Stomach (tissue), 9 donors: ENCODE measurements around the gene KRTAP5-4. TPM values are rescaled to one million over a fixed set of nuclear protein-coding genes. Genes with fewer than 3 reads are reported as not detected.
A peak's percentile ranks its signal among the peaks of the same experiment; 100 is the strongest.

Experiments used
- DNase-seq, 2 donors: peaks; one replicate each; pipeline versions ENCODE4 v3.0.0 to v3.0.0-alpha.2; 2013 to 2019
- H3K27ac ChIP-seq, 5 donors: fragments of 200-600 bp in 4 of 5; sonication (generic) in 4 of 5; one replicate each; pipeline ENCODE4 v1.5.1; 2013 to 2019; ENCODE audit warnings: mild to moderate bottlenecking in 1 of 5, moderate library complexity in 1 of 5
- H3K27me3 ChIP-seq, 3 donors: fragments of 200-600 bp; sonication (generic); one replicate each; pipeline ENCODE4 v1.5.1; 2017 to 2019; ENCODE audit warnings: mixed run types in 1 of 3
- H3K36me3 ChIP-seq, 4 donors: fragments of 200-600 bp; sonication (generic); 1 replicate in 3 of 4; 2 replicates in 1 of 4; pipeline ENCODE4 v1.5.1; 2016 to 2019
- H3K4me1 ChIP-seq, 4 donors: fragments of 200-600 bp; sonication (generic); one replicate each; pipeline ENCODE4 v1.5.1; 2016 to 2019
- H3K4me3 ChIP-seq, 4 donors: fragments of 200-600 bp; sonication (generic) in 3 of 4; one replicate each; pipeline ENCODE4 v1.5.1; 2016 to 2019; ENCODE audit warnings: mild to moderate bottlenecking in 1 of 4
- H3K9me3 ChIP-seq, 4 donors: fragments of 200-600 bp; sonication (generic); one replicate each; pipeline ENCODE4 v1.5.1; 2016 to 2019
- CTCF ChIP-seq, 7 experiments: fragments of 450-650 bp in 4 of 7; fragments of 200-600 bp in 3 of 7; sonication (generic) in 3 of 7; IDR thresholded peaks; one replicate each; pipeline ENCODE4 v1.5.1; 2016 to 2019; ENCODE audit warnings: antibody characterized with exemption in 7 of 7, control low read depth in 2 of 7, mild to moderate bottlenecking in 1 of 7
- EP300 ChIP-seq: sonication (generic); formaldehyde crosslinking; IDR thresholded peaks from one replicate; pipeline ENCODE4 v1.6.1; 2017; ENCODE audit warnings: antibody characterized with exemption
- POLR2A ChIP-seq, 4 donors: fragments of 450-650 bp; IDR thresholded peaks; one replicate each; pipeline ENCODE4 v1.6.1; 2016; ENCODE audit warnings: antibody characterized with exemption in 4 of 4, control low read depth in 2 of 4, mild to moderate bottlenecking in 1 of 4, moderate library complexity in 1 of 4
- POLR2AphosphoS5 ChIP-seq, 3 donors: sonication (generic); formaldehyde crosslinking; IDR thresholded peaks; one replicate each; pipeline ENCODE4 v1.6.1; 2016; ENCODE audit warnings: antibody characterized with exemption in 3 of 3
- WGBS, 5 donors: extraction: QIAGEN DNeasy Blood & Tissue Kit in 3 of 5; methylation state at CpG; one replicate each; pipeline versions ENCODE4 v1.1.5 to v1.1.7; 2013 to 2018; 5-methylcytosine and 5-hydroxymethylcytosine counted together
- intact Hi-C: fragments of 100-400 bp; cut with DNase I; formaldehyde crosslinking; loops from one replicate; pipeline ENCODE4 v1.15.1; 2023; ENCODE audit warnings: low total_unique reads
- polyA plus RNA-seq, 3 donors: library from polyadenylated mRNA; stranded (reverse); fragments of 200-250 nt; gene quantifications; one replicate each; pipeline ENCODE4 v1.2.3, GENCODE V29; 2013
- total RNA-seq, 5 donors: library from RNA; depleted of rRNA; stranded (reverse); fragments of >200 nt; gene quantifications; one replicate each; pipeline versions ENCODE4 v1.1.0 to v1.2.3, GENCODE V29; 2014 to 2016
- donor health status: healthy with polysubstance abuse.
- donor health status: Bipolar disorder and iron deficiency.
- donor health status: healthy.

KRTAP5-4 gene
- total and polyA plus RNA-seq, 8 donors, result not detected

- Histone ChIP-seq H3K4me1 (peaks cover 40 to 59% (median 51%) of the 10 kb centered on the region in 4 donors), H3K27ac (peak overlapping the region; percentile 88 to 95 (median 93)), H3K27me3 (peaks cover 0 to 63% (median 11%) of the 10 kb centered on the region in 3 donors), H3K36me3 (no peaks in the 10 kb centered on the region), H3K9me3 (peaks cover 0 to 4% (median 3%) of the 10 kb centered on the region in 4 donors), H3K4me3 (peak overlapping the region; percentile 58 to 67 (median 60))
- peak; percentile 61 to 77 for DNase-seq
- no peak for TF ChIP-seq CTCF (IDR thresholded peaks at IDR 0.05)
- TF ChIP-seq POLR2AphosphoS5 (IDR thresholded peaks at IDR 0.05), result peak in 1 of 3 donors; percentile 13
- no peak for TF ChIP-seq EP300
- no peak for TF ChIP-seq POLR2A (IDR thresholded peaks at IDR 0.05)
- intact Hi-C loops, result no loop called here
- WGBS, 5 donors, result 1 to 4% (median 2%) methylated on average over 13 to 36 of the region's 37 CpGs
Measured at GRCh38 chr11:1573077-1573902, 48.6 kb downstream of the KRTAP5-4 start.

DNA sequence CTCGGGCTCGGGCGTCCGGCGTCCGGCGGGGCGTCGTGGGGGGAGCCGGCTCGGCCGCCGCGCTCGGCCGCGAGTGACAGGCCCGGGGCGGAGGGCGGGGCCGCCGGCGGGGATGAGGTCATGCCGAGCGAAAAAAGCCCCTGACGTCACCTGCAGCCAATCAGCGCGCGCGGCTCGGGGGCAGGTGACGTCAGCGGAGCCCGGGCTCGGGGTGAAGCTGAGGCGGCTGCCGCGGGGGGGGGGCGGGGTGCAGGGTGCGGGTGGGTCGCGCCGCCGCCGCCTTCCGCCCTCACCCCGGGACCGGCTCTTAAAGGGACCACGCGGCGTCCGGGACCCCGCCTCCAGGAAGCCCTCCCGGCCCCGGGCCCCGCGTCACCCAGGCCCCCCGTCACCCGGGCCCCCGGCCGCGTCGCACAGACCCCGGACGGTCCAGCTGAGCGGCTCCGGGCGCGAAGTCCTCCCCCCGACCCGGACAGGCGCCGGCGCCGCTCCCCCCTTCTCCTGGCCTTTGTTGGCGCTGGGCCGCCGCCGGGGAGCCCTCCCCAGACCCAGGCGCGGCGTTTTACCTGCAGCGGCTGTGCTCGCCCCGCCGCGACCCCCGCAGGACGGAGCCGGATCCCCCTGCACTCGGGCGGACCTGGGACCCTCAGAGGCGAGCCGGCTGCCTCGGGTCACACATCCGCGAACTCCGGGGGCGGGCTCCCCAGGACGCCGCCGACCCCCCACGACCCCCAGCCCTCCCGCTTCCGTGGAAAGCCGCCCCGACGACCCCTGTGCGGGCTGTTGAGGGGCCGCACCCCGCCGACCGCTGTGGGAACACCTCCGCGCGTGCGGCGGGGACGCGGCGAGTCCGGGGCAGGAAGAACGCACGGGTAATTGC is 49.5 kb downstream of the KRTAP5-4 start, which contains the start of gene DUSP8:
Gene DUSP8, minus strand, starts transcription at position 75 of the 880 bp plus-strand sequence. CDS start 6,445 bp downstream, outside the sequence.
- Histone ChIP-seq H3K27ac (peak within 1 kb of the TSS; percentile 88 to 95 (median 93)), H3K4me3 (peak within 1 kb of the TSS; percentile 60 to 67 (median 62)), H3K9me3 (no peaks in the 10 kb centered on the region), H3K4me1 (peaks cover 40 to 68% (median 58%) of the 10 kb centered on the region in 4 donors), H3K27me3 (peaks cover 0 to 58% (median 11%) of the 10 kb centered on the region in 3 donors), H3K36me3 (no peaks in the 10 kb centered on the region)
- WGBS, 5 donors, result 0 to 4% (median 0%) methylated on average over 22 to 121 of the region's 124 CpGs
- intact Hi-C loops, result no loop called here
- peak; percentile 94 to 97 for DNase-seq
- TF ChIP-seq CTCF (IDR thresholded peaks at IDR 0.05), result no peak
- peak in 2 of 3 donors; percentile 6 to 24 for TF ChIP-seq POLR2AphosphoS5 (IDR thresholded peaks at IDR 0.05)
- no peak for TF ChIP-seq POLR2A (IDR thresholded peaks at IDR 0.05)
- TF ChIP-seq EP300, result no peak

DNA sequence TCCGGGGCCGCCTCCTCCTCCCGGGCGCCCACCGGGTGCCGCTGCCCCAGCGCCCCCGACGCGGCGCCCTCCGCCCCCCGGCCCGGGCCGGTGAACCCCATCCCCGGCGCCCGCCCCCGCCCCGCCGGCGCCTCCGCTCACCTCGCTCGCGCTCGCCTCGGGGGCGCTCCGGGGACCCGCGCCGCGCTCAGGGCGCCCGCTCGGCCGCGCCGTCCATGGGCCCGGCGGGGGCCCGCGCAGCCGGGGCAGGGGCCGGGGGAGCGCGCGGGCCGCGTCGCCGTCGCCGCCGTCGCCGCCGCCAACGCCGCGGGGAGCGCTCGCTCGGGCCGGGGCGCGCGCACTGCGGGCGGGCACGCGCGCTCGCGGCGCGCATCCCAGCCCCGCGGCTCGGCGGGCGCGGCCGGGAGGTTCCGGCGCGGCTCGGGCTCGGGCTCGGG is 50.2 kb downstream of the KRTAP5-4 start:
- TF ChIP-seq POLR2AphosphoS5 (IDR thresholded peaks at IDR 0.05) (no peak), CTCF (IDR thresholded peaks at IDR 0.05) (no peak), EP300 (no peak), POLR2A (IDR thresholded peaks at IDR 0.05) (no peak)
- Histone ChIP-seq H3K9me3 (no peaks in the 10 kb centered on the region), H3K27me3 (peaks cover 0 to 58% (median 11%) of the 10 kb centered on the region in 3 donors), H3K4me1 (peaks cover 40 to 74% (median 59%) of the 10 kb centered on the region in 4 donors), H3K27ac (peak overlapping the region in 4 of 5 donors; percentile 48 to 95 (median 84)), H3K36me3 (no peaks in the 10 kb centered on the region), H3K4me3 (peak overlapping the region; percentile 50 to 67 (median 62))
- intact Hi-C loops, result no loop called here
- no peak for DNase-seq
- 0 to 2% (median 1%) methylated on average over 24 to 90 of the region's 91 CpGs; no CpG with 5 or more reads in 1 of the 5 donors for WGBS, 5 donors

Other genes starting within 250 kb of the KRTAP5-4 start
- 1 to 10 TPM in 2 of 5 donors, not detected in 3; 1.8 TPM for gene BRSK2, start 232.2 kb downstream of the KRTAP5-4 start, total RNA-seq
- gene BRSK2, start 232.2 kb downstream of the KRTAP5-4 start, polyA plus RNA-seq, result 1 to 10 TPM; 1.8 to 6.9 (median 3.2) TPM
- gene MOB2, start 135.4 kb downstream of the KRTAP5-4 start, total RNA-seq, result 10 to 100 TPM; 11.3 to 40.6 (median 18.1) TPM
- gene MOB2, start 135.4 kb downstream of the KRTAP5-4 start, polyA plus RNA-seq, result 10 to 100 TPM; 27.9 to 46.3 (median 37.3) TPM
- gene DUSP8, start 49.9 kb downstream of the KRTAP5-4 start, total RNA-seq, result 10 to 100 TPM in 1 of 5 donors, 1 to 10 TPM in 3, under 1 TPM in 1; 0.58 to 31.6 (median 1.5) TPM
- gene DUSP8, start 49.9 kb downstream of the KRTAP5-4 start, polyA plus RNA-seq, result 1 to 10 TPM; 2.4 to 2.9 (median 2.8) TPM
- not detected for gene KRTAP5-1, start 36.9 kb downstream of the KRTAP5-4 start, total RNA-seq
- under 1 TPM in 1 of 3 donors, not detected in 2; 0.50 TPM for gene KRTAP5-1, start 36.9 kb downstream of the KRTAP5-4 start, polyA plus RNA-seq
- not detected for gene KRTAP5-2, start 23.8 kb downstream of the KRTAP5-4 start, total RNA-seq
- gene KRTAP5-2, start 23.8 kb downstream of the KRTAP5-4 start, polyA plus RNA-seq, result not detected
- gene KRTAP5-3, start 13.7 kb downstream of the KRTAP5-4 start, total RNA-seq, result not detected
- gene KRTAP5-3, start 13.7 kb downstream of the KRTAP5-4 start, polyA plus RNA-seq, result not detected
- not detected for gene KRTAP5-5, start 7.6 kb upstream of the KRTAP5-4 start, total RNA-seq
- gene KRTAP5-5, start 7.6 kb upstream of the KRTAP5-4 start, polyA plus RNA-seq, result not detected
- gene KRTAP5-6, start 75.1 kb upstream of the KRTAP5-4 start, total RNA-seq, result not detected
- not detected for gene KRTAP5-6, start 75.1 kb upstream of the KRTAP5-4 start, polyA plus RNA-seq
- under 1 TPM in 1 of 5 donors, not detected in 4; 0.72 TPM for gene IFITM10, start 128.5 kb upstream of the KRTAP5-4 start, total RNA-seq
- gene IFITM10, start 128.5 kb upstream of the KRTAP5-4 start, polyA plus RNA-seq, result 1 to 10 TPM in 1 of 3 donors, under 1 TPM in 2; 0.19 to 1.1 (median 0.95) TPM
- 100 to 1,000 TPM; 115 to 590 (median 210) TPM for gene CTSD, start 141.8 kb upstream of the KRTAP5-4 start, total RNA-seq
- gene CTSD, start 141.8 kb upstream of the KRTAP5-4 start, polyA plus RNA-seq, result 100 to 1,000 TPM; 173 to 538 (median 529) TPM
- 10 to 100 TPM in 1 of 5 donors, 1 to 10 TPM in 1, under 1 TPM in 3; 0.72 to 13.4 (median 0.92) TPM for gene SYT8, start 212.9 kb upstream of the KRTAP5-4 start, total RNA-seq
- 10 to 100 TPM in 1 of 3 donors, 1 to 10 TPM in 2; 1.7 to 77.3 (median 3.7) TPM for gene SYT8, start 212.9 kb upstream of the KRTAP5-4 start, polyA plus RNA-seq
- gene TNNI2, start 216.8 kb upstream of the KRTAP5-4 start, total RNA-seq, result 1 to 10 TPM in 1 of 5 donors, not detected in 4; 7.2 TPM
- gene TNNI2, start 216.8 kb upstream of the KRTAP5-4 start, polyA plus RNA-seq, result 10 to 100 TPM in 2 of 3 donors, under 1 TPM in 1; 0.93 to 23.4 (median 17.0) TPM
- gene LSP1, start 230.9 kb upstream of the KRTAP5-4 start, total RNA-seq, result 10 to 100 TPM in 4 of 5 donors, 1 to 10 TPM in 1; 9.8 to 78.8 (median 46.8) TPM
- gene LSP1, start 230.9 kb upstream of the KRTAP5-4 start, polyA plus RNA-seq, result 100 to 1,000 TPM in 2 of 3 donors, 10 to 100 TPM in 1; 29.0 to 239 (median 155) TPM